Activated T-helper 17 cell treated with anti-CD3 and anti-CD28 coated beads, Interleukin-2, amount 50 U/mL, for 72 hours (primary cell): Measurements from ENCODE around the gene HAS3. TPM values are rescaled to one million over a fixed set of nuclear protein-coding genes. Genes with fewer than 3 reads are reported as not detected.

Experiments used
- ATAC-seq: fragments of 150-1000 bp; cut with Tn5 transposase; replicated peaks from 2 replicates; pipeline ENCODE4 v1.10.0; 2021; ENCODE audit warnings: mild to moderate bottlenecking, moderate library complexity
- H3K27ac Mint-ChIP-seq: one replicate; pipeline ENCODE4 v1.8.0; 2022; ENCODE audit warnings: mixed read lengths
- H3K27me3 Mint-ChIP-seq: one replicate; pipeline ENCODE4 v1.8.0; 2022; ENCODE audit warnings: mixed read lengths
- H3K36me3 Mint-ChIP-seq: one replicate; pipeline ENCODE4 v1.8.0; 2022; ENCODE audit warnings: low read depth, mild to moderate bottlenecking, mixed read lengths
- H3K4me1 Mint-ChIP-seq: one replicate; pipeline ENCODE4 v1.8.0; 2022; ENCODE audit warnings: mixed read lengths
- H3K4me3 Mint-ChIP-seq: one replicate; pipeline ENCODE4 v1.8.0; 2022; ENCODE audit warnings: mild to moderate bottlenecking, mixed read lengths
- H3K9me3 Mint-ChIP-seq: one replicate; pipeline ENCODE4 v1.8.0; 2022; ENCODE audit warnings: mixed read lengths
- total RNA-seq, 2 donors: library from RNA; stranded (reverse); gene quantifications; one replicate each; pipeline ENCODE4 v1.2.3, GENCODE V29; 2022

The HAS3 gene
- total RNA-seq, 2 donors from 2014 or later, result 0.40 to 0.71 TPM

- no peak overlapping the region for H3K27ac Mint-ChIP-seq
- H3K4me1 Mint-ChIP-seq, result peaks cover 6% of the 10 kb centered on the region
- H3K36me3 Mint-ChIP-seq, result peaks cover 32% of the 10 kb centered on the region
- H3K9me3 Mint-ChIP-seq, result no peaks in the 10 kb centered on the region
- no peak overlapping the region for H3K4me3 Mint-ChIP-seq
- H3K27me3 Mint-ChIP-seq, result peaks cover 27% of the 10 kb centered on the region
- ATAC-seq, result no peak
These were observed 2.8 kb downstream of the HAS3 start for GRCh38 chr16:69108064-69108904.

GRCh38 chr16:69108905-69109252 lies 3.4 kb downstream of the HAS3 start:
- Mint-ChIP-seq H3K4me1 (peaks cover 6% of the 10 kb centered on the region), H3K27me3 (peaks cover 27% of the 10 kb centered on the region), H3K9me3 (no peaks in the 10 kb centered on the region), H3K27ac (no peak overlapping the region), H3K36me3 (peaks cover 32% of the 10 kb centered on the region), H3K4me3 (no peak overlapping the region)
- ATAC-seq, result no peak

GRCh38 chr16:69109486-69110270 lies 4.2 kb downstream of the HAS3 start:
- H3K36me3 Mint-ChIP-seq, result peaks cover 32% of the 10 kb centered on the region
- H3K27ac Mint-ChIP-seq, result no peak overlapping the region
- peaks cover 6% of the 10 kb centered on the region for H3K4me1 Mint-ChIP-seq
- no peak for ATAC-seq
- H3K27me3 Mint-ChIP-seq, result peaks cover 27% of the 10 kb centered on the region
- H3K9me3 Mint-ChIP-seq, result no peaks in the 10 kb centered on the region
- no peak overlapping the region for H3K4me3 Mint-ChIP-seq

- H3K27me3 Mint-ChIP-seq, result peaks cover 23% of the 10 kb centered on the region
- H3K9me3 Mint-ChIP-seq, result no peaks in the 10 kb centered on the region
- ATAC-seq, result no peak
- H3K27ac Mint-ChIP-seq, result no peak overlapping the region
- peaks cover 3% of the 10 kb centered on the region for H3K4me1 Mint-ChIP-seq
- peaks cover 32% of the 10 kb centered on the region for H3K36me3 Mint-ChIP-seq
- no peak overlapping the region for H3K4me3 Mint-ChIP-seq
These were observed 5.0 kb downstream of the HAS3 start for GRCh38 chr16:69110406-69110805.

- Mint-ChIP-seq H3K4me1 (no peaks in the 10 kb centered on the region), H3K4me3 (no peak overlapping the region), H3K36me3 (peaks cover 38% of the 10 kb centered on the region), H3K9me3 (no peaks in the 10 kb centered on the region), H3K27me3 (peaks cover 19% of the 10 kb centered on the region), H3K27ac (no peak overlapping the region)
- ATAC-seq, result no peak
These were observed 5.9 kb downstream of the HAS3 start for GRCh38 chr16:69111216-69111875.

- peaks cover 19% of the 10 kb centered on the region for H3K27me3 Mint-ChIP-seq
- H3K4me1 Mint-ChIP-seq, result no peaks in the 10 kb centered on the region
- ATAC-seq, result no peak
- no peak overlapping the region for H3K27ac Mint-ChIP-seq
- H3K4me3 Mint-ChIP-seq, result no peak overlapping the region
- H3K9me3 Mint-ChIP-seq, result no peaks in the 10 kb centered on the region
- H3K36me3 Mint-ChIP-seq, result peaks cover 41% of the 10 kb centered on the region
These were observed 6.4 kb downstream of the HAS3 start for GRCh38 chr16:69111876-69112230.

GRCh38 chr16:69112285-69113129 lies 7.1 kb downstream of the HAS3 start:
- Mint-ChIP-seq H3K36me3 (peaks cover 47% of the 10 kb centered on the region), H3K4me1 (no peaks in the 10 kb centered on the region), H3K27ac (no peak overlapping the region), H3K9me3 (no peaks in the 10 kb centered on the region), H3K27me3 (peaks cover 14% of the 10 kb centered on the region), H3K4me3 (no peak overlapping the region)
- peak; percentile 82 for ATAC-seq

- H3K27me3 Mint-ChIP-seq, result peaks cover 9% of the 10 kb centered on the region
- H3K27ac Mint-ChIP-seq, result no peak overlapping the region
- ATAC-seq, result peak; percentile 7
- peaks cover 4% of the 10 kb centered on the region for H3K4me1 Mint-ChIP-seq
- peaks cover 54% of the 10 kb centered on the region for H3K36me3 Mint-ChIP-seq
- no peak overlapping the region for H3K4me3 Mint-ChIP-seq
- H3K9me3 Mint-ChIP-seq, result no peaks in the 10 kb centered on the region
These were observed 7.8 kb downstream of the HAS3 start for GRCh38 chr16:69113216-69113615.

GRCh38 chr16:69114346-69114975 lies 9.0 kb downstream of the HAS3 start:
- peaks cover 4% of the 10 kb centered on the region for H3K4me1 Mint-ChIP-seq
- H3K4me3 Mint-ChIP-seq, result no peak overlapping the region
- peaks cover 2% of the 10 kb centered on the region for H3K27me3 Mint-ChIP-seq
- H3K36me3 Mint-ChIP-seq, result peaks cover 63% of the 10 kb centered on the region
- H3K27ac Mint-ChIP-seq, result no peak overlapping the region
- ATAC-seq, result no peak
- H3K9me3 Mint-ChIP-seq, result no peaks in the 10 kb centered on the region

- Mint-ChIP-seq H3K36me3 (peaks cover 64% of the 10 kb centered on the region), H3K27ac (no peak overlapping the region), H3K9me3 (no peaks in the 10 kb centered on the region), H3K4me3 (no peak overlapping the region), H3K27me3 (no peaks in the 10 kb centered on the region), H3K4me1 (peaks cover 4% of the 10 kb centered on the region)
- no peak for ATAC-seq
These were observed 9.5 kb downstream of the HAS3 start for GRCh38 chr16:69114976-69115355.

- ATAC-seq, result no peak
- Mint-ChIP-seq H3K4me3 (no peak overlapping the region), H3K4me1 (peaks cover 4% of the 10 kb centered on the region), H3K9me3 (no peaks in the 10 kb centered on the region), H3K27ac (no peak overlapping the region), H3K36me3 (peaks cover 66% of the 10 kb centered on the region), H3K27me3 (no peaks in the 10 kb centered on the region)
These were observed 9.9 kb downstream of the HAS3 start for GRCh38 chr16:69115361-69115760.

- Mint-ChIP-seq H3K36me3 (peaks cover 66% of the 10 kb centered on the region), H3K4me3 (no peak overlapping the region), H3K27ac (no peak overlapping the region), H3K4me1 (peaks cover 4% of the 10 kb centered on the region), H3K27me3 (no peaks in the 10 kb centered on the region), H3K9me3 (no peaks in the 10 kb centered on the region)
- no peak for ATAC-seq
These were observed 10.4 kb downstream of the HAS3 start for GRCh38 chr16:69115837-69116236.

- Mint-ChIP-seq H3K27me3 (no peaks in the 10 kb centered on the region), H3K36me3 (peaks cover 71% of the 10 kb centered on the region), H3K4me1 (peaks cover 4% of the 10 kb centered on the region), H3K27ac (no peak overlapping the region), H3K4me3 (no peak overlapping the region), H3K9me3 (no peaks in the 10 kb centered on the region)
- no peak for ATAC-seq
These were observed 10.9 kb downstream of the HAS3 start for GRCh38 chr16:69116256-69116875.
